Measurements from ENCODE around the gene EMC6.
"Not testable (repeated sequence)": the region's sequence is repeated elsewhere in the genome, so short reads cannot be mapped to it uniquely, and the experiment has no call there.

The EMC6 gene

GRCh38 chr17:3698139-3698538, 29.5 kb downstream of the EMC6 start:
- Histone ChIP-seq H3K4me1 (ENCODE audit: control insufficient read depth in 2 of 2, insufficient read depth in 1 of 2, low read depth in 1 of 2, low read length in 2 of 2) (peaks cover 6 to 8% of the 10 kb centered on the region in 2 donors), H3K4me2 (ENCODE audit: insufficient read depth, low read length, poor library complexity, severe bottlenecking) (no peak overlapping the region), H3K27me3 (ENCODE audit: control insufficient read depth in 3 of 3, insufficient read depth in 3 of 3, low read depth in 1 of 3, low read length in 3 of 3) (peaks cover 20 to 48% (median 42%) of the 10 kb centered on the region in 3 experiments), H2BK120ac (ENCODE audit: low read depth, low read length) (no peak overlapping the region), H2BK15ac (ENCODE audit: low read length) (no peak overlapping the region), H3K4me3 (ENCODE audit: low read length in 2 of 2) (no peak overlapping the region), H2AFZ (ENCODE audit: low read length) (no peak overlapping the region), H3K9ac (ENCODE audit: low read depth, low read length, poor library complexity) (no peak overlapping the region), H2BK12ac (ENCODE audit: low read length) (no peak overlapping the region), H3K14ac (ENCODE audit: low read length) (no peak overlapping the region), H4K8ac (ENCODE audit: low read depth, low read length) (no peak overlapping the region), H3K4ac (ENCODE audit: low read length) (no peak overlapping the region), H3K27ac (replicated peaks; ENCODE audit: low read length) (no peak overlapping the region), H3K36me3 (replicated peaks in 1 of 2; ENCODE audit: control insufficient read depth in 2 of 2, insufficient read depth in 2 of 2, low read length in 2 of 2) (no peaks in the 10 kb centered on the region), H3K18ac (ENCODE audit: low read length) (no peak overlapping the region), H3K79me1 (ENCODE audit: low read depth, low read length) (no peaks in the 10 kb centered on the region), H2BK5ac (ENCODE audit: low read length) (no peak overlapping the region), H3K23ac (ENCODE audit: low read depth, low read length, poor library complexity) (no peak overlapping the region), H2AK5ac (ENCODE audit: low read depth, low read length) (no peak overlapping the region), H3K9me3 (replicated peaks in 1 of 2; ENCODE audit: control insufficient read depth in 2 of 2, insufficient read depth in 1 of 2, low read depth in 1 of 2, low read length in 2 of 2) (peaks cover 7 to 9% of the 10 kb centered on the region in 2 donors), H4K91ac (ENCODE audit: low read depth, low read length, poor library complexity) (no peak overlapping the region)
- DNase-seq (ENCODE audit: low spot score): no peak
- no CpG with 5 or more reads among the region's 4 CpGs for WGBS, 2 donors (ENCODE audit: extremely low coverage in 2 of 2, insufficient read length in 2 of 2, insufficient replicate concordance in 1 of 2)

GRCh38 chr17:3699951-3700350, 31.3 kb downstream of the EMC6 start:
- H4K8ac ChIP-seq (ENCODE audit: low read depth, low read length): no peak overlapping the region
- H4K91ac ChIP-seq (ENCODE audit: low read depth, low read length, poor library complexity): no peak overlapping the region
- no peak overlapping the region for H3K4me3 ChIP-seq (ENCODE audit: low read length in 2 of 2)
- H3K9me3 ChIP-seq (replicated peaks in 1 of 2; ENCODE audit: control insufficient read depth in 2 of 2, insufficient read depth in 1 of 2, low read depth in 1 of 2, low read length in 2 of 2): peaks cover 7 to 9% of the 10 kb centered on the region in 2 donors
- H3K4ac ChIP-seq (ENCODE audit: low read length): no peak overlapping the region
- H3K79me1 ChIP-seq (ENCODE audit: low read depth, low read length): no peaks in the 10 kb centered on the region
- H2AK5ac ChIP-seq (ENCODE audit: low read depth, low read length): no peak overlapping the region
- H3K4me2 ChIP-seq (ENCODE audit: insufficient read depth, low read length, poor library complexity, severe bottlenecking): no peak overlapping the region
- no peaks in the 10 kb centered on the region for H3K36me3 ChIP-seq (replicated peaks in 1 of 2; ENCODE audit: control insufficient read depth in 2 of 2, insufficient read depth in 2 of 2, low read length in 2 of 2)
- no peak overlapping the region for H3K27ac ChIP-seq (replicated peaks; ENCODE audit: low read length)
- no peak overlapping the region for H3K18ac ChIP-seq (ENCODE audit: low read length)
- H3K14ac ChIP-seq (ENCODE audit: low read length): no peak overlapping the region
- no peak overlapping the region for H2BK120ac ChIP-seq (ENCODE audit: low read depth, low read length)
- no peak overlapping the region for H3K23ac ChIP-seq (ENCODE audit: low read depth, low read length, poor library complexity)
- H3K4me1 ChIP-seq (ENCODE audit: control insufficient read depth in 2 of 2, insufficient read depth in 1 of 2, low read depth in 1 of 2, low read length in 2 of 2): peaks cover 3 to 8% of the 10 kb centered on the region in 2 donors
- no peak overlapping the region for H2BK15ac ChIP-seq (ENCODE audit: low read length)
- H3K27me3 ChIP-seq (ENCODE audit: control insufficient read depth in 3 of 3, insufficient read depth in 3 of 3, low read depth in 1 of 3, low read length in 3 of 3): peaks cover 15 to 34% (median 31%) of the 10 kb centered on the region in 3 experiments
- H2BK5ac ChIP-seq (ENCODE audit: low read length): no peak overlapping the region
- no peak overlapping the region for H2AFZ ChIP-seq (ENCODE audit: low read length)
- H2BK12ac ChIP-seq (ENCODE audit: low read length): no peak overlapping the region
- WGBS, 2 donors (ENCODE audit: extremely low coverage in 2 of 2, insufficient read length in 2 of 2, insufficient replicate concordance in 1 of 2): no CpG with 5 or more reads among the region's 4 CpGs
- no peak for DNase-seq (ENCODE audit: low spot score)
- H3K9ac ChIP-seq (ENCODE audit: low read depth, low read length, poor library complexity): no peak overlapping the region

- H3K4ac ChIP-seq (ENCODE audit: low read length); H2AK5ac ChIP-seq (ENCODE audit: low read depth, low read length); H2BK15ac ChIP-seq (ENCODE audit: low read length); H3K4me3 ChIP-seq (ENCODE audit: low read length in 2 of 2); DNase-seq (ENCODE audit: low spot score); H3K4me1 ChIP-seq (ENCODE audit: control insufficient read depth in 2 of 2, insufficient read depth in 1 of 2, low read depth in 1 of 2, low read length in 2 of 2); H4K91ac ChIP-seq (ENCODE audit: low read depth, low read length, poor library complexity); H4K8ac ChIP-seq (ENCODE audit: low read depth, low read length); H3K36me3 ChIP-seq (replicated peaks in 1 of 2; ENCODE audit: control insufficient read depth in 2 of 2, insufficient read depth in 2 of 2, low read length in 2 of 2); H3K23ac ChIP-seq (ENCODE audit: low read depth, low read length, poor library complexity); H2BK5ac ChIP-seq (ENCODE audit: low read length); H2AFZ ChIP-seq (ENCODE audit: low read length); H3K9ac ChIP-seq (ENCODE audit: low read depth, low read length, poor library complexity); H3K14ac ChIP-seq (ENCODE audit: low read length); H3K9me3 ChIP-seq (replicated peaks in 1 of 2; ENCODE audit: control insufficient read depth in 2 of 2, insufficient read depth in 1 of 2, low read depth in 1 of 2, low read length in 2 of 2); H3K4me2 ChIP-seq (ENCODE audit: insufficient read depth, low read length, poor library complexity, severe bottlenecking); H2BK12ac ChIP-seq (ENCODE audit: low read length); H3K18ac ChIP-seq (ENCODE audit: low read length); H2BK120ac ChIP-seq (ENCODE audit: low read depth, low read length); H3K27ac ChIP-seq (replicated peaks; ENCODE audit: low read length); H3K79me1 ChIP-seq (ENCODE audit: low read depth, low read length): not testable (repeated sequence)
- WGBS, 2 donors (ENCODE audit: extremely low coverage in 2 of 2, insufficient read length in 2 of 2, insufficient replicate concordance in 1 of 2): no CpG with 5 or more reads among the region's 7 CpGs
- peaks cover 0 to 14% (median 10%) of the 10 kb centered on the region in 3 experiments for H3K27me3 ChIP-seq (ENCODE audit: control insufficient read depth in 3 of 3, insufficient read depth in 3 of 3, low read depth in 1 of 3, low read length in 3 of 3)
These were observed 33.5 kb downstream of the EMC6 start for GRCh38 chr17:3702041-3702539.

DNA sequence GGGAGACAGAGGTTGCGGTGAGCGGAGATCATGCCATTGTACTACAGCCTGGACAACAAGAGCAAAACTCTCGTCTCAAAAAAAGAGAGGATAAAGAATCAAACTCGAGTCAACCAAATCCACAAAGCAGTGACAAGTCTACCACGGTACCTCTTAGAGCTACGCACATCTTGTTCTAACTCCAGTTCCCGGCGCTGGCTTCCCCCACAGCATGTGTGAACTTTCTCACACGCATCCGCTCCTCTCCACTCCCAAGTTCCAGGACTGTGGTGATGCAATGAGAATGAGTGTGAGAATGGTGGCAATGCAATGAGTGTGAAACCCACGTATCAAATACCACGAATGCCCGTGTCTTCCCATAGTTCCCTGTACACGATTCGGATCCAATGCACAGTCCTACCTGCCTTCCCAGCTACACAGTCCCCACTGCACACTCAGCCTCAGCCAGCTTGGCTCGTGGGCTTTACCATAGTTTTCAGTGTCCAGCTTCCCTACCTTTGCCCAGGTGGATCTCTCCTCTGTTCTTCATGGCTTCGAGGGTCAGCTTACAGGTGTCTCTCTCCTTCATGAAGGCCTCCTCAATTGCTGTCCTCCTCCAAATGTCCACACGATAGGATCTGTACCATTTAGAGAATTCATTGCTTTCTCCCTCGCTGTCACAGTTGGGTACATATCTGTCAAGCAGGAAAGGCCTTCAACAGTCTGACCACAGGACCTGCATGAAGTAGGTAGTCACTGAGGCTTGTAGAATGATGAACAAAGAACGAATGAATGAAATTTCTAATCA, 36.5 kb downstream of the EMC6 start:
- Histone ChIP-seq H3K79me1 (ENCODE audit: low read depth, low read length) (no peaks in the 10 kb centered on the region), H4K91ac (ENCODE audit: low read depth, low read length, poor library complexity) (no peak overlapping the region), H2BK12ac (ENCODE audit: low read length) (no peak overlapping the region), H3K36me3 (replicated peaks in 1 of 2; ENCODE audit: control insufficient read depth in 2 of 2, insufficient read depth in 2 of 2, low read length in 2 of 2) (no peaks in the 10 kb centered on the region), H2AFZ (ENCODE audit: low read length) (no peak overlapping the region), H3K9ac (ENCODE audit: low read depth, low read length, poor library complexity) (no peak overlapping the region), H3K27ac (replicated peaks; ENCODE audit: low read length) (no peak overlapping the region), H2BK15ac (ENCODE audit: low read length) (no peak overlapping the region), H3K4ac (ENCODE audit: low read length) (no peak overlapping the region), H3K4me1 (ENCODE audit: control insufficient read depth in 2 of 2, insufficient read depth in 1 of 2, low read depth in 1 of 2, low read length in 2 of 2) (no peaks in the 10 kb centered on the region), H3K9me3 (replicated peaks in 1 of 2; ENCODE audit: control insufficient read depth in 2 of 2, insufficient read depth in 1 of 2, low read depth in 1 of 2, low read length in 2 of 2) (no peaks in the 10 kb centered on the region), H2BK120ac (ENCODE audit: low read depth, low read length) (no peak overlapping the region), H3K23ac (ENCODE audit: low read depth, low read length, poor library complexity) (no peak overlapping the region), H4K8ac (ENCODE audit: low read depth, low read length) (no peak overlapping the region), H3K18ac (ENCODE audit: low read length) (no peak overlapping the region), H3K27me3 (ENCODE audit: control insufficient read depth in 3 of 3, insufficient read depth in 3 of 3, low read depth in 1 of 3, low read length in 3 of 3) (no peaks in the 10 kb centered on the region), H3K14ac (ENCODE audit: low read length) (no peak overlapping the region), H3K4me3 (ENCODE audit: low read length in 2 of 2) (peak overlapping the region in 1 of 2 donors; percentile 42), H3K4me2 (ENCODE audit: insufficient read depth, low read length, poor library complexity, severe bottlenecking) (no peak overlapping the region), H2BK5ac (ENCODE audit: low read length) (no peak overlapping the region), H2AK5ac (ENCODE audit: low read depth, low read length) (no peak overlapping the region)
- DNase-seq (ENCODE audit: low spot score): no peak
- no CpG with 5 or more reads among the region's 20 CpGs for WGBS, 2 donors (ENCODE audit: extremely low coverage in 2 of 2, insufficient read length in 2 of 2, insufficient replicate concordance in 1 of 2)

Measured in neuronal stem cell (in vitro differentiated cells).